IMR-90 (cell line): ENCODE measurements around the gene RAB23. TPM values are rescaled to one million over a fixed set of nuclear protein-coding genes. Genes with fewer than 3 reads are reported as not detected.

Source experiments
- ATAC-seq: fragments of 200-7000 bp; cut with Tn5 transposase; 2 replicates; pipeline ENCODE4 v1.9.1; 2020; ENCODE audit warnings: low read depth, mild to moderate bottlenecking, moderate library complexity
- BruUV-seq: library from RNA; stranded (reverse); fragments of 400-500 nt; replicated peaks from 2 replicates; lab custom pipeline; 2021; lab: Mats Ljungman, UMichigan
- CTCF ChIA-PET: fragments of 300-600 bp; formaldehyde crosslinking; extraction: SDS; loops from one replicate; lab custom pipeline; 2021; ENCODE audit warnings: antibody characterized with exemption; lab: Yijun Ruan, JAX
- POLR2A ChIA-PET: fragments of 300-600 bp; sonication (Branson Sonifier 250); formaldehyde crosslinking; loops from one replicate; lab custom pipeline; 2022; ENCODE audit warnings: antibody characterized with exemption; ENCODE audit not compliant: unreplicated experiment; lab: Charles Lee
- DNase-seq: peaks from one replicate; pipeline ENCODE4 v3.0.0; 2013
- H2AFZ ChIP-seq: replicated peaks from 2 replicates; pipeline ENCODE3; 2013; ENCODE audit warnings: low read length, mild to moderate bottlenecking; ENCODE audit not compliant: poor library complexity
- H2AK5ac ChIP-seq: 2 replicates; pipeline ENCODE4 v1.6.1; 2013; ENCODE audit warnings: low read depth, low read length, inconsistent platforms
- H2AK9ac ChIP-seq: replicated peaks from 2 replicates; pipeline ENCODE3; 2013; ENCODE audit warnings: mild to moderate bottlenecking, low read depth, low read length, moderate library complexity; ENCODE audit not compliant: poor library complexity
- H2BK120ac ChIP-seq: 2 replicates; pipeline ENCODE4 v1.6.1; 2013; ENCODE audit warnings: low read depth, low read length, inconsistent platforms
- H2BK15ac ChIP-seq: 3 replicates; pipeline ENCODE4 v1.6.1; 2013; ENCODE audit warnings: low read depth, low read length, inconsistent platforms
- H2BK20ac ChIP-seq: 2 replicates; pipeline ENCODE4 v1.6.1; 2013; ENCODE audit warnings: low read depth, mild to moderate bottlenecking, inconsistent platforms, low read length, moderate library complexity
- H2BK5ac ChIP-seq: 2 replicates; pipeline ENCODE4 v1.6.1; 2013; ENCODE audit warnings: mild to moderate bottlenecking, low read depth, low read length, inconsistent platforms; ENCODE audit not compliant: poor library complexity, severe bottlenecking
- H3K14ac ChIP-seq: replicated peaks from 2 replicates; pipeline ENCODE4 v1.6.1; 2013; ENCODE audit warnings: low read depth, low read length, inconsistent platforms
- H3K18ac ChIP-seq: 2 replicates; pipeline ENCODE4 v1.6.1; 2013; ENCODE audit warnings: low read depth, low read length, control low read depth
- H3K23ac ChIP-seq: 2 replicates; pipeline ENCODE4 v1.6.1; 2013; ENCODE audit warnings: low read depth, low read length, inconsistent platforms
- H3K27ac ChIP-seq: 2 replicates; pipeline ENCODE4 v1.5.1; 2013; ENCODE audit warnings: mild to moderate bottlenecking, control low read depth, low read length; ENCODE audit not compliant: insufficient read depth
- H3K27me3 ChIP-seq: 2 replicates; pipeline ENCODE4 v1.6.1; 2013; ENCODE audit warnings: low read length; ENCODE audit not compliant: control insufficient read depth, insufficient read depth
- H3K36me3 ChIP-seq: 2 replicates; pipeline ENCODE4 v1.6.1; 2013; ENCODE audit warnings: low read length, mixed read lengths; ENCODE audit not compliant: control insufficient read depth, insufficient read depth
- H3K4ac ChIP-seq: 2 replicates; pipeline ENCODE4 v1.6.1; 2013; ENCODE audit warnings: low read depth, low read length, inconsistent platforms
- H3K4me1 ChIP-seq: 2 replicates; pipeline ENCODE4 v1.6.1; 2013; ENCODE audit warnings: low read length, mixed read lengths; ENCODE audit not compliant: control insufficient read depth, insufficient read depth
- H3K4me2 ChIP-seq: 2 replicates; pipeline ENCODE4 v1.6.1; 2013; ENCODE audit warnings: low read depth, mild to moderate bottlenecking, control low read depth, low read length, moderate library complexity
- H3K4me3 ChIP-seq: 2 replicates; pipeline ENCODE4 v1.5.1; 2013; ENCODE audit warnings: low read depth, mild to moderate bottlenecking, control low read depth, low read length, moderate library complexity; ENCODE audit not compliant: insufficient read depth
- H3K56ac ChIP-seq: 2 replicates; pipeline ENCODE4 v1.6.1; 2013; ENCODE audit warnings: low read length, inconsistent platforms; ENCODE audit not compliant: insufficient read depth; ENCODE audit errors: extremely low read depth
- H3K79me1 ChIP-seq, 2 experiments: 2 replicates each; pipeline ENCODE4 v1.6.1; 2013; ENCODE audit warnings: low read length in 2 of 2, inconsistent platforms in 1 of 2, low read depth in 1 of 2
- H3K9ac ChIP-seq: 2 replicates; pipeline ENCODE4 v1.6.1; 2013; ENCODE audit warnings: low read depth, low read length, control low read depth
- H3K9me1 ChIP-seq: 2 replicates; pipeline ENCODE4 v1.6.1; 2013; ENCODE audit warnings: low read length, inconsistent platforms; ENCODE audit not compliant: insufficient read depth
- H3K9me3 ChIP-seq: 2 replicates; pipeline ENCODE4 v1.6.1; 2013; ENCODE audit warnings: low read length; ENCODE audit not compliant: control insufficient read depth, insufficient read depth
- H4K20me1 ChIP-seq: 2 replicates; pipeline ENCODE4 v1.6.1; 2013; ENCODE audit warnings: low read length, inconsistent platforms; ENCODE audit not compliant: insufficient read depth
- H4K5ac ChIP-seq: 2 replicates; pipeline ENCODE4 v1.6.1; 2013; ENCODE audit warnings: mild to moderate bottlenecking, low read depth, low read length, control low read depth
- H4K8ac ChIP-seq, 2 experiments: 2 replicates each; pipeline ENCODE4 v1.6.1; 2013; ENCODE audit warnings: low read depth in 2 of 2, low read length in 2 of 2, control low read depth in 1 of 2, inconsistent platforms in 1 of 2
- H4K91ac ChIP-seq: 2 replicates; pipeline ENCODE4 v1.6.1; 2013; ENCODE audit warnings: low read depth, low read length, inconsistent platforms; ENCODE audit not compliant: insufficient read depth
- MAFK ChIP-seq: IDR thresholded peaks from 2 replicates; pipeline ENCODE4 v1.6.1; 2012; ENCODE audit warnings: low read depth, low read length, improper control_type of control experiment
- MXI1 ChIP-seq: IDR thresholded peaks from 2 replicates; pipeline ENCODE4 v1.6.1; 2012; ENCODE audit warnings: low read depth, mild to moderate bottlenecking, low read length, moderate library complexity, borderline replicate concordance
- NFE2L2 ChIP-seq: fragments of 150-350 bp; IDR thresholded peaks from 2 replicates; pipeline ENCODE4 v1.6.1; 2016; ENCODE audit warnings: low read depth, mild to moderate bottlenecking, low read length
- RAD21 ChIP-seq: IDR thresholded peaks from 2 replicates; pipeline ENCODE4 v1.6.1; 2012; ENCODE audit warnings: low read length, improper control_type of control experiment
- RCOR1 ChIP-seq: IDR thresholded peaks from 2 replicates; pipeline ENCODE4 v1.6.1; 2012; ENCODE audit warnings: mild to moderate bottlenecking, low read length, improper control_type of control experiment; ENCODE audit not compliant: insufficient replicate concordance
- RFX5 ChIP-seq: IDR thresholded peaks from 2 replicates; pipeline ENCODE4 v1.8.0; 2012; ENCODE audit warnings: low read depth, mild to moderate bottlenecking, low read length, moderate library complexity
- SMC3 ChIP-seq: fragments of 150-350 bp; IDR thresholded peaks from 2 replicates; pipeline ENCODE4 v1.6.1; 2016; ENCODE audit warnings: low read depth, mild to moderate bottlenecking, antibody characterized with exemption, low read length, moderate library complexity
- WGBS, 2 experiments: methylation state at CpG; one replicate each; pipeline versions ENCODE4 v1.1.5 to v1.1.7; 2013; ENCODE audit warnings: missing lambda C conversion rate in 2 of 2; ENCODE audit not compliant: insufficient read length in 1 of 2; ENCODE audit errors: extremely low coverage in 2 of 2; 5-methylcytosine and 5-hydroxymethylcytosine counted together
- dilution Hi-C: fragments of 300-500 bp; cut with HindIII; formaldehyde crosslinking; loops from one replicate; pipeline ENCODE4 v1.14.3; 2018; ENCODE audit warnings: low sequenced_read_pairs; ENCODE audit not compliant: unreplicated experiment
- in situ Hi-C: fragments of 300-500 bp; cut with MboI; formaldehyde crosslinking; loops from 3 replicates; pipeline ENCODE4 v1.14.3; 2019; ENCODE audit warnings: low sequenced_read_pairs, inconsistent platforms, mixed read lengths
- intact Hi-C: fragments of 100-400 bp; cut with micrococcal nuclease; formaldehyde crosslinking; loops from 2 replicates; pipeline ENCODE4 v1.10.0; 2022
- polyA plus RNA-seq, 3 experiments: library from polyadenylated mRNA; depleted of rRNA; stranded (reverse); fragments of >200 nt; gene quantifications; 2 replicates each; pipeline ENCODE4 v1.2.3, GENCODE V29; 2012; ENCODE audit warnings: low replicate concordance in 1 of 3
- total RNA-seq: library from RNA; depleted of rRNA; stranded (reverse); fragments of >200 nt; gene quantifications from 2 replicates; pipeline ENCODE4 v1.2.3, GENCODE V29; 2012

RAB23 gene
- total and polyA plus RNA-seq, 2 of the 4 experiments (the other 2 are of a cell fraction) = 10.8 to 13.3 TPM

DNA sequence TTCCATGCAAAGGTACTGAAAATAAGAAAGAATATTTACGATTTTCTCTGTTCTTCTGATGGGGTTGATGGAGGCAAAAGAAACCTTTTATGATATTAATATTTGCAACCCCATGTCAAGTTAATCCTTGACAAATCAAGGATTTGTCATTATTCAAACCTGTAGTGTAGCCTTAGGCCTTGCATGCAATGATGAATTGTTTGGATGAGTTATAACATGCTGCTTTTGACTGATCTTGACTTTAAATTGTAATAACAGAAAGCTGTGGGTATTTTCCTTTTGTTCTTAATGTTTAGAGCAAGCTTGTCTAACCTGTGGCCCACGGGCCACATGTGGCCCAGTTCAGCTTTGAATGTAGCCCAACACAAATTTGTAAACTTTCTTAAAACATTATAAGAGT, 63.0 kb downstream of the RAB23 start:
- BruUV-seq = no TSS peak
- CTCF ChIA-PET = no interaction called here
- WGBS, 2 experiments = no CpG with 5 or more reads among the region's 2 CpGs

More for the DNA sequence above, 63.0 kb downstream of the RAB23 start:
- H2BK15ac ChIP-seq = no peak overlapping the region
- POLR2A ChIA-PET = no interaction called here
- H3K18ac ChIP-seq = no peak overlapping the region
- no peak overlapping the region for H4K8ac ChIP-seq
- no peak overlapping the region for H2BK120ac ChIP-seq
- peaks cover 15% of the 10 kb centered on the region for H3K4me1 ChIP-seq
- H3K36me3 ChIP-seq = peaks cover 2% of the 10 kb centered on the region; the same call in 1 of the 2 replicates
- TF ChIP-seq RCOR1 (no peak), NFE2L2 (no peak), RFX5 (no peak), MXI1 (no peak), SMC3 (no peak), RAD21 (no peak), MAFK (no peak)
- H3K14ac ChIP-seq = no peak overlapping the region
- no peak overlapping the region for H3K4ac ChIP-seq
- no peak overlapping the region for H3K4me2 ChIP-seq
- no peak for DNase-seq
- no peaks in the 10 kb centered on the region for H3K9me3 ChIP-seq
- no peak overlapping the region for H2AK5ac ChIP-seq
- H2AFZ ChIP-seq = no peak overlapping the region
- no peak overlapping the region for H2AK9ac ChIP-seq
- H4K91ac ChIP-seq = no peak overlapping the region
- no peak overlapping the region for H3K9ac ChIP-seq
- no peak overlapping the region for H3K4me3 ChIP-seq
- dilution Hi-C loops (no loop called here), intact Hi-C loops (no loop called here), in situ Hi-C loops (no loop called here)
- H3K56ac ChIP-seq = no peak overlapping the region
- H4K20me1 ChIP-seq = 0 out of 2 replicates have a peak, but pooled peaks cover 3% of the 10 kb centered on the region
- H4K5ac ChIP-seq = no peak overlapping the region
- no peak for ATAC-seq
- H3K27me3 ChIP-seq = no peaks in the 10 kb centered on the region
- H3K9me1 ChIP-seq = 0 out of 2 replicates have a peak, but pooled peaks cover 2% of the 10 kb centered on the region
- H2BK5ac ChIP-seq = no peak overlapping the region
- no peak overlapping the region for H3K27ac ChIP-seq
- H2BK20ac ChIP-seq = no peak overlapping the region
- no peak overlapping the region for H3K23ac ChIP-seq
- H3K79me1 ChIP-seq = peaks cover 0 to 5% of the 10 kb centered on the region in 2 experiments; a peak in 1 of 4 replicates
